CD14-positive monocyte (primary cell): Measurements from ENCODE around the gene SUSD4. TPM values are rescaled to one million over a fixed set of nuclear protein-coding genes. Genes with fewer than 3 reads are reported as not detected.

ENCODE experiments used
- DNase-seq, 3 donors: peaks; one replicate each; pipeline ENCODE4 v3.0.0-alpha.2; 2011 to 2022
- H2AFZ ChIP-seq: 2 replicates; pipeline ENCODE4 v1.6.0; 2012; ENCODE audit warnings: mild to moderate bottlenecking, low read depth, low read length, inconsistent platforms; ENCODE audit not compliant: insufficient read depth, poor library complexity, severe bottlenecking
- H3K27ac ChIP-seq, 2 donors: 1 replicate in 1 of 2; 2 replicates in 1 of 2; pipeline ENCODE4 v1.5.1; 2012 to 2013; ENCODE audit warnings: low read length in 2 of 2, control low read depth in 1 of 2, inconsistent platforms in 1 of 2, low read depth in 1 of 2, mild to moderate bottlenecking in 1 of 2
- H3K27me3 ChIP-seq, 2 donors: one replicate each; pipeline versions ENCODE4 v1.6.0 to v1.6.1; 2011 to 2013; ENCODE audit warnings: low read length in 2 of 2; ENCODE audit not compliant: control insufficient read depth in 2 of 2, insufficient read depth in 2 of 2
- H3K36me3 ChIP-seq, 2 donors: replicated peaks in 1 of 2; 1 replicate in 1 of 2; 2 replicates in 1 of 2; pipeline versions ENCODE4 v1.5.1 to v1.6.1; 2012 to 2013; ENCODE audit warnings: low read length in 2 of 2, control low read depth in 1 of 2, inconsistent platforms in 1 of 2, mild to moderate bottlenecking in 1 of 2; ENCODE audit not compliant: insufficient read depth in 2 of 2, control insufficient read depth in 1 of 2
- H3K4me1 ChIP-seq, 2 donors: 1 replicate in 1 of 2; 2 replicates in 1 of 2; pipeline versions ENCODE4 v1.5.1 to v1.6.1; 2012 to 2013; ENCODE audit warnings: low read length in 2 of 2, control low read depth in 1 of 2, inconsistent platforms in 1 of 2, mild to moderate bottlenecking in 1 of 2, moderate library complexity in 1 of 2; ENCODE audit not compliant: insufficient read depth in 2 of 2, control insufficient read depth in 1 of 2
- H3K4me2 ChIP-seq: replicated peaks from 2 replicates; pipeline ENCODE3; 2012; ENCODE audit warnings: low read length, moderate library complexity, mild to moderate bottlenecking; ENCODE audit not compliant: poor library complexity, severe bottlenecking; ENCODE audit errors: extremely low read depth
- H3K4me3 ChIP-seq, 3 experiments: fragments of 200-600 bp in 1 of 3; sonication (generic) in 1 of 3; replicated peaks in 1 of 3; 1 replicate in 2 of 3; 2 replicates in 1 of 3; pipeline ENCODE4 v1.5.1; 2011 to 2013; ENCODE audit warnings: low read length in 3 of 3, mild to moderate bottlenecking in 3 of 3, control low read depth in 2 of 3, low read depth in 2 of 3, inconsistent platforms in 1 of 3, moderate library complexity in 1 of 3
- H3K79me2 ChIP-seq: 2 replicates; pipeline ENCODE4 v1.6.0; 2012; ENCODE audit warnings: mild to moderate bottlenecking, control low read depth, inconsistent platforms, low read length, moderate library complexity; ENCODE audit not compliant: insufficient read depth
- H3K9ac ChIP-seq: 2 replicates; pipeline ENCODE4 v1.6.0; 2017; ENCODE audit warnings: low read length, mild to moderate bottlenecking; ENCODE audit not compliant: insufficient read depth, poor library complexity, severe bottlenecking
- H3K9me3 ChIP-seq, 2 donors: replicated peaks in 1 of 2; 1 replicate in 1 of 2; 2 replicates in 1 of 2; pipeline versions ENCODE4 v1.5.1 to v1.6.1; 2012 to 2013; ENCODE audit warnings: low read length in 2 of 2, control low read depth in 1 of 2; ENCODE audit not compliant: control insufficient read depth in 1 of 2, insufficient read depth in 1 of 2
- H4K20me1 ChIP-seq: 2 replicates; pipeline ENCODE4 v1.6.0; 2012; ENCODE audit warnings: mild to moderate bottlenecking, low read length, control low read depth, moderate library complexity; ENCODE audit not compliant: insufficient read depth
- H3K27ac Mint-ChIP-seq, 7 donors: one replicate each; pipeline ENCODE4 v1.8.0; 2020; ENCODE audit warnings: mild to moderate bottlenecking in 7 of 7, mixed read lengths in 7 of 7, moderate library complexity in 6 of 7, inconsistent platforms in 2 of 7
- H3K27me3 Mint-ChIP-seq, 3 donors: one replicate each; pipeline ENCODE4 v1.8.0; 2021 to 2022; ENCODE audit warnings: low read depth in 3 of 3, mild to moderate bottlenecking in 3 of 3, mixed read lengths in 3 of 3, moderate library complexity in 3 of 3, inconsistent platforms in 1 of 3
- H3K36me3 Mint-ChIP-seq, 2 donors: one replicate each; pipeline ENCODE4 v1.8.0; 2020; ENCODE audit warnings: mixed read lengths in 2 of 2, inconsistent platforms in 1 of 2, mild to moderate bottlenecking in 1 of 2
- H3K4me1 Mint-ChIP-seq: one replicate; pipeline ENCODE4 v1.8.0; 2020; ENCODE audit warnings: mild to moderate bottlenecking, mixed read lengths
- H3K4me3 Mint-ChIP-seq, 2 donors: one replicate each; pipeline ENCODE4 v1.8.0; 2020; ENCODE audit warnings: mild to moderate bottlenecking in 2 of 2, mixed read lengths in 2 of 2, moderate library complexity in 1 of 2
- H3K9me3 Mint-ChIP-seq, 7 donors: one replicate each; pipeline ENCODE4 v1.8.0; 2020 to 2022; ENCODE audit warnings: mixed read lengths in 7 of 7, mild to moderate bottlenecking in 6 of 7, moderate library complexity in 6 of 7, inconsistent platforms in 2 of 7
- WGBS: methylation state at CpG from one replicate; pipeline ENCODE4 v1.1.5; 2013; ENCODE audit warnings: missing lambda C conversion rate; ENCODE audit not compliant: insufficient coverage; 5-methylcytosine and 5-hydroxymethylcytosine counted together
- intact Hi-C, 2 donors: fragments of 100-400 bp; cut with micrococcal nuclease; formaldehyde crosslinking; loops; one replicate each; pipeline versions ENCODE4 v1.15.0 to v1.15.1; 2023
- polyA plus RNA-seq, 3 donors: library from polyadenylated mRNA; depleted of rRNA in 1 of 3; unstranded in 2 of 3; stranded (reverse) in 1 of 3; fragments of 300-500 nt in 2 of 3; fragments of >200 nt in 1 of 3; fragmentation: Illumina TruSeq in 2 of 3; gene quantifications; 1 replicate in 2 of 3; 2 replicates in 1 of 3; pipeline ENCODE4 v1.2.3, GENCODE V29; 2012 to 2021
- TF ChIP-seq, protein P1 (sequence below): fragments of 200-600 bp; IDR thresholded peaks from one replicate; pipeline ENCODE4 v1.8.0; 2022; ENCODE audit warnings: antibody characterized with exemption, mild to moderate bottlenecking

Gene SUSD4
- polyA plus RNA-seq, 3 donors: 0.34 to 0.92 (median 0.50) TPM

DNA sequence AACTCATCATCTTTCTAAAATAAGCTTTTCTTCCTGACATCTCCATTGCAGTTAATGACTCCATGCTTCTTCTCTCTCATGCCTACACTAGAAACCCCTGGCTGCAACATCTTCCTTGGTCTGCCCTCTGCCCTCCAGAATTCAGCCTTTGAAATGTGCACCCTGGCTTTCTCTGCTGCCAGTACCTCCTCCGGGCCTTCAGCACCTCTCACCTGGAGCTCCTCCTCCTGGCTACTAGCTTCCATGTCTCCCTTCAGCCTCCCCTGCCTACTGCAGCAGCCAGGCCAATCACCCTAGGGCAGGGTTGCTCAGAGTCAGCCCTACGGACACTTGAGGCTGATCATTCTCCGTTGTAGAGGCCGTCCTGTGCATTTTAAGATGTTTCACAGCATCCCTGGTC lies 18.3 kb downstream of the SUSD4 start:
- Histone ChIP-seq H3K4me1 (no peaks in the 10 kb centered on the region), H3K4me3 (no peak overlapping the region), H4K20me1 (no peaks in the 10 kb centered on the region), H3K79me2 (no peaks in the 10 kb centered on the region), H3K9ac (no peak overlapping the region), H3K27me3 (no peaks in the 10 kb centered on the region), H3K27ac (no peak overlapping the region), H2AFZ (no peak overlapping the region), H3K36me3 (no peaks in the 10 kb centered on the region), H3K4me2 (no peak overlapping the region), H3K9me3 (no peaks in the 10 kb centered on the region)
- Mint-ChIP-seq H3K27ac (no peak overlapping the region), H3K4me3 (no peak overlapping the region), H3K9me3 (no peaks in the 10 kb centered on the region), H3K36me3 (no peaks in the 10 kb centered on the region), H3K27me3 (peaks cover 2 to 5% (median 4%) of the 10 kb centered on the region in 3 donors), H3K4me1 (no peaks in the 10 kb centered on the region)
- intact Hi-C loops: no loop called here
- WGBS: 89% methylated on average over 4 of the region's 4 CpGs
- DNase-seq: no peak
- TF ChIP-seq, protein P1, sequence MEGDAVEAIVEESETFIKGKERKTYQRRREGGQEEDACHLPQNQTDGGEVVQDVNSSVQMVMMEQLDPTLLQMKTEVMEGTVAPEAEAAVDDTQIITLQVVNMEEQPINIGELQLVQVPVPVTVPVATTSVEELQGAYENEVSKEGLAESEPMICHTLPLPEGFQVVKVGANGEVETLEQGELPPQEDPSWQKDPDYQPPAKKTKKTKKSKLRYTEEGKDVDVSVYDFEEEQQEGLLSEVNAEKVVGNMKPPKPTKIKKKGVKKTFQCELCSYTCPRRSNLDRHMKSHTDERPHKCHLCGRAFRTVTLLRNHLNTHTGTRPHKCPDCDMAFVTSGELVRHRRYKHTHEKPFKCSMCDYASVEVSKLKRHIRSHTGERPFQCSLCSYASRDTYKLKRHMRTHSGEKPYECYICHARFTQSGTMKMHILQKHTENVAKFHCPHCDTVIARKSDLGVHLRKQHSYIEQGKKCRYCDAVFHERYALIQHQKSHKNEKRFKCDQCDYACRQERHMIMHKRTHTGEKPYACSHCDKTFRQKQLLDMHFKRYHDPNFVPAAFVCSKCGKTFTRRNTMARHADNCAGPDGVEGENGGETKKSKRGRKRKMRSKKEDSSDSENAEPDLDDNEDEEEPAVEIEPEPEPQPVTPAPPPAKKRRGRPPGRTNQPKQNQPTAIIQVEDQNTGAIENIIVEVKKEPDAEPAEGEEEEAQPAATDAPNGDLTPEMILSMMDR: no peak

DNA sequence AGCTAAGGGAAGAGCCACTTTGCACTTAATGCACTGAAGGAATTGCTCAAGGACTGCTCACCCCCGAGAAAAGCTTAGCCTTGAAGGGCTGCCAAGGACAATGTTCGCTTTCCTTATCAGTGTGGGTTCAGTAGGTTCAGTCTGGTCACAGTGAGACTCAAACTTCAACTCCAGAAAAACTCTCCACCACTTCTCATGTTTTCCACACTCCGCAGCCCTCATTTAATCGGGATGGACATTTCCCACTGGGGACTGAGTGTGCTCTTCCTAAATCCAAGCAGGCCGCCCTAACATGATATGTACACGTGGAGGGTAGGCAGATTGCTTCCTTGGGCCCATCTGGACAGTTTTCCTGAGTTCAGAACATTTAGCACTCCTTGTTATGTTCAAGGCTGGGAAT lies 19.5 kb downstream of the SUSD4 start:
- Histone ChIP-seq H3K4me3 (no peak overlapping the region), H3K4me1 (no peaks in the 10 kb centered on the region), H2AFZ (no peak overlapping the region), H3K79me2 (no peaks in the 10 kb centered on the region), H3K4me2 (no peak overlapping the region), H3K27ac (no peak overlapping the region), H3K9me3 (no peaks in the 10 kb centered on the region), H4K20me1 (no peaks in the 10 kb centered on the region), H3K36me3 (no peaks in the 10 kb centered on the region), H3K27me3 (no peaks in the 10 kb centered on the region), H3K9ac (no peak overlapping the region)
- TF ChIP-seq, protein P1: no peak
- no peaks in the 10 kb centered on the region for H3K36me3 Mint-ChIP-seq
- H3K4me3 Mint-ChIP-seq: no peak overlapping the region
- peak overlapping the region in 1 of 7 donors; percentile 5 for H3K27ac Mint-ChIP-seq
- intact Hi-C loops: no loop called here
- H3K27me3 Mint-ChIP-seq: peaks cover 4 to 5% (median 5%) of the 10 kb centered on the region in 3 donors
- no peaks in the 10 kb centered on the region for H3K9me3 Mint-ChIP-seq
- no peak for DNase-seq
- no peaks in the 10 kb centered on the region for H3K4me1 Mint-ChIP-seq
- WGBS: 94% methylated on average over 5 of the region's 6 CpGs
